NCI-H748 (cell line): ENCODE results near the gene GBGT1.

Experiments used
- DNase-seq: peaks from one replicate; lab custom pipeline; 2025; ENCODE audit not compliant: unreplicated experiment; lab: John Stamatoyannopoulos, UW

GBGT1 gene

DNA sequence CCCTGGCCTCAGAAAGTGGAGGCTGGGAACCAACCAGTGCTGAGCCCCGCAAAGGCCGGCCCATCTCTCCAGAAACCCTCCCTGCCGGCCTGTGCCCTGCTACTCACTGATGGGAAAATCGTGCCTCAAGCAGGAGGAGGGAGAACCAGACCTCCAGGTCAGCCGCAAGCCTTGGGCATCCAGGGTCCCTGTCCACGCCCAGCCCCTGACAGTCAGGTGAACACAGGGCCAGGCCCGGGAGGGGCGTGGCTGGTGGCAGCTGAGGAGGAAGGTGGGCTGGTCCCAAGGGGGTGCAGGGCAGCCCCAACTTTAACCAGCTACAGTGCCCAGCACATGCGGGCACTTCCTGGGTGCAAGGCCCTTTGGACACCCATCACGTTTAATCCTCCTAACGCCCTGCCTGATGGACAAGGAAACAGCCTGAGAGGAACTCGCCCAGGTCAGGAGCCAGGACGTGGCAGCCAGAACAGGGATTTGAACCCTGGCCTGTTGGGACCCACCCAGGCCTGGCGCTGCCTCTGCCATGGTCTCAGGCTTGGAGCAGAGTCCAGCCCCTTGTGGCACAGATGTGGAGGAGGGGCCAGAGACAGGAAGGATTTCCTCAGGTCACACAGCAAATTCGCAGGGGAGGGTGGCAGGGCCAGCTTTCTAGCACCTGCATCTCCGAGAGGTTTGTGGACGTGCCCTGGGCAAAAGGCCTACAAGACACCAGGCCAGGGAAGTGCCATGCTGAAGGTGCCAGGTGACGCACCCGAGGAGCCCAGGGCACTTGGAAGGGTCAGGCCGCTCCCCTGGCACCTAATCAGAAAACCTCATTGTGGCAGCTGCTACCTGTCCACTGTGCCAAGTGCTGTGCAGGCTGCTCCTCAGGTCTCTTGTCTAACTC lies 47.1 kb downstream of the GBGT1 start:
- no peak for DNase-seq

DNA sequence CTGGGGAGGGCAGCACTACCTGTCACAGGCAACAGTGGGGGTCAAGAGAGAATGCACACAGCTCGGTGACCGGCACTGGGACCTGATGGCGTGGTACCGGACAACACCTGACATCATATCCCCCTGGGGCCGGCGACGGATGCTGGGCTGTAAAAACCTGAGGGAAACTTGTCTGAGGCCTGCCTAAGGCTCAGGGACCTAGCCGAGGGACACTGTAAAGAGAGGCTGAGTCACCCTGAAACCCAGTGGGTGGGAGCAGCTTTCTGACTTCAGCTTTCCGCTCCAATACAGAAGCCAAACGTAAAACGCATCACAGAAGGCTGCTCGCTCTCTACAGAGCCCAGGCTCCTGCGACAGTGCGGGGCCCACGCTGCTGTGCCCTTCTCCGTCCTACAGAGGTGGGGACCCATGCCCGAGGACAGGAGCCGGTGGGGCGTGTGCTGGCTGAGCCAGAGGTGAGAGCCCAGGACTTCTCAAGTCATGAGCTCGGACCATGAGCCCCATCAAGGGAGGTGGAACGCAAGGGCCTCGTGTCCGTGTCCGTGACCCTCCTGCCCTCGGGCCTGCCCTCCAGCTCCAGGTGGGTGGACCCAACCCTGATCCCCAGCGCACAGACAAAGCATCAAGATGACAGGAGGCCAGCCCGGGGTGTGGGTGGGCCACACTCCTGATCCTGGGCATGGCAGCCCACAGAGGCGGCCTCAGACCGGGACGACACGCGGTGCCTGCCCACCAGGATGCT lies 47.9 kb downstream of the GBGT1 start:
- DNase-seq, result no peak

DNA sequence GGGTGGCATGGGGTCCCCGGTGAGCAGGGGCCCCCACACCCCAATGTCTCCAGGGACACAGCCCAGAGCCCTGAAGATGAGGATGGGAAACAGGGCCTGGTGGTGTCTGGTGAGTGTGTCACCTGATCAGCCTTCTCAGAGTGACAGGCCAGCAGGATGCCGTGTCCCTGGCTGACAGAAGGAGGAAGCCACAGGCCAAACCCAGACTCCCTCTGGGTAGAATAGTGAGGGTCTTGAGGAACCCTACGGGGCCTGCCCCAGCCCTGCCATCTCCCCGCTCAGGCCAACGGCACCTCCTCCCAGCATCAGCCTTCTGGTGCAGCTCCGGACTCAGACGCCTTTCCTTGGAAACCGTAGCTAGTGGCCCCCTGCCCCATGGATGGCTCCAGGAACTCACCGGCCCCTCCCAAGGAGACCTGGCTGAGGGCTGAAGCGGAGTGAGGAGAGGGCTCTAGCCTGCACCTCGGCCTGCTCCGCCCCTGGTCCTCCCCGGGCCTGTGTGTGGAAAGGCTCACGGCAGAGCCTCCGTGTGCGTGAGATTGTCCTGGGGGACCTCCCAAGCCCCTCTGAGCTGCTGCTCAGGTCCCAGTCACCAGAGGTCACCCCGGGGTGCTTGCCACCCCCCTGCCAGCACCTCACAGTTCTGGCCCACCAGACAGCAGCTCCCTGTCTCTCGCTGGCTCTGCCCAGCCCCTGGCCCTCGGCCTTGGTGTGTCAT lies 48.7 kb downstream of the GBGT1 start:
- no peak for DNase-seq

DNA sequence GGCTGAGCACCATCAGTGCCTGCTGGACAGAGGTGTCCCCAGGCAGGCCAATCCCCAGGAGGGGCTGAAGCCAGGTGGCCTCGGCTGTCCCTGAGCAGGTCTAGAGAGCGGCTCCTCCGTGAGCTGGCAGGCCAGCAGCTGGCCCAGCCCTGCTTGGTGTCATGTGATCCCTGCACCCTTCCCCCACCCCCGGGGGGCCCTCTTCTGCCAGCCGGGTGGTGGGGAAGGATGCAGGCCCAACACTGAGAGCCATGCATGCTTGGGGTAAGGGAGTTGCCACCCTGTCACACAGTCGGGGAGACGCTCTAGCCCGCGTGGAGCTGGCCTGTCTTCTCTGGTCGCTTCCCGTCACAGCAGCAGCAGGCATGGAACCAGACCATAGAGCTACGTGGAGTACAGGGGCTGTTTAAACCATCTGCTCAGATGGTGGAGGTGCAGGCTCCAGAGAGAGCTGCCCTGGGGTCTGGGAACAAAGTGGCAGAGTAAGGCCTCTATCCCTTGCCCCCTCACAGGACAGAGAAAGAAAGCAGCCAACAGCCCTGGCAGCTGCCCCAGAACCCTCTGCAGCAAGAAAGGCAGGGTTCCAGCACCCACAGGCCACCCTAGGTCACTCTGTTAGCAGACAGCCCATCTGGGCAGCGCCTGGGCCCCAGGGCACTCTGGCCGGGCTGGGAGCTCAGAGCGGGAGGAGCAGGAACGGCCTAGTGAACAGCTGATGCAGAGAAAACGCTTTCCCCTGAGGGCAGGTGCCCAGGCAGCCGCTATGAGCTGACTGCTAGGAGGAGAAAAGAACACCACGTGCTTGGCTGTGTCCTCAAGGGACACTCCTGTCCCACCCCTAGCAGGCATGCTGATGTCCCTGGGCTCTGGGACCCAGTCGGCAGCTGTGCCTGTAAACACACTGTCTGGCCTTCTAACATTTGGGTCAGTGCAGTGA lies 49.5 kb downstream of the GBGT1 start:
- no peak for DNase-seq

DNA sequence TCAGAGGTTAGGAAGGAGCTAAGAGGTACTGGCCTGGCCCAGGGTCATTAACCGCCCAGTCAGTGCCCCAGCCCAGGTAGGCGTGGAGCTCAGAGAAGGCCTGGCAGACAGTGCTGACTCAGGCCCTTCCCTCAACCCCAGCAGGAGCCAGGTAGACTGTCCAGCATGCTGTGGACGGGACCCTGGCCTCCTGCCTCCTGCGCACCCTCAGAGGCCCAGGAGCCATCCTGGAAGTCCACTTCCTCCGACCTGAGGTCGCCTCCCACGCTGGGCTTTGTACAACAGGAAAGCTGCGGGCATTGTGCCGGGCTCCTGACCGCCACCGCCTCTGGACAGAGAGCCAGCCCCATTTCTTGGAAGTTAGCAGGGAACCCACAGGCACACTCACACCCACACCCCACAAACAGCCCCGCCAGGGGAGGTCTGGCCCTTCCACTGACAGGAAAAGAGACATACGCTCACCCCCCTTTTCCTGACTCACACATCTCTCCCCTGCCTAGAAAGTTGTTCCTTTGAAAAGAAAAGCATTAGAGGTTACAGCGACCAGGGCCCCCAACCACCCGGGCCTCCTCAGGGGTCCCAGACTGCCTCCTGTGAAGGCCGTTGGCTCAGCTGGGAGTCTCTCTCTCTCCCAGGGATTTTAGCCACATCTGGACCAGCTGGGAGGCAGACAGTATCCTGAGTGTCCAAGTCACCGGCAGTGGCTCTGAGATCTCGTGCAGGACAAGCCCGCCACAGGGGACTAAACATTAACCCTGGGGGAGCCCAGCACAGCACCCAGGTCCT lies 50.4 kb downstream of the GBGT1 start:
- no peak for DNase-seq

DNA sequence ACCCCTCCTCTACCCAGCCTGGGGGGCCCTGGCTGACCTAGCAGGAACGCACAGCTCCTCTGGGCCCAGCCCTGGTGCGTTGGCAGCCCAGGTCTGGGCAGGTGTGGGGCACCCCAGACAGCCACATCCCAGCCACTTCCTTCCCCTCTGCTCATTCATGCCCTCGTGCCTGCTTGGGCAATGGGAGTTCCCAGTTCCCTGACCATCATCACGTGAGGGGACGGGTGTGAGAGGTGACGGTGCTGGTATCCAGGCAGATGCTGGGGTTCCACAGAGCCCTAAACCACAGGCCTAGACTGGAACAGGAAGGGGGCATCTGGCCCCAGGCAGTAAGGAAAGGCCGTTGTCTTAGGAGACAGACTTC lies 51.1 kb downstream of the GBGT1 start:
- DNase-seq, result no peak

DNA sequence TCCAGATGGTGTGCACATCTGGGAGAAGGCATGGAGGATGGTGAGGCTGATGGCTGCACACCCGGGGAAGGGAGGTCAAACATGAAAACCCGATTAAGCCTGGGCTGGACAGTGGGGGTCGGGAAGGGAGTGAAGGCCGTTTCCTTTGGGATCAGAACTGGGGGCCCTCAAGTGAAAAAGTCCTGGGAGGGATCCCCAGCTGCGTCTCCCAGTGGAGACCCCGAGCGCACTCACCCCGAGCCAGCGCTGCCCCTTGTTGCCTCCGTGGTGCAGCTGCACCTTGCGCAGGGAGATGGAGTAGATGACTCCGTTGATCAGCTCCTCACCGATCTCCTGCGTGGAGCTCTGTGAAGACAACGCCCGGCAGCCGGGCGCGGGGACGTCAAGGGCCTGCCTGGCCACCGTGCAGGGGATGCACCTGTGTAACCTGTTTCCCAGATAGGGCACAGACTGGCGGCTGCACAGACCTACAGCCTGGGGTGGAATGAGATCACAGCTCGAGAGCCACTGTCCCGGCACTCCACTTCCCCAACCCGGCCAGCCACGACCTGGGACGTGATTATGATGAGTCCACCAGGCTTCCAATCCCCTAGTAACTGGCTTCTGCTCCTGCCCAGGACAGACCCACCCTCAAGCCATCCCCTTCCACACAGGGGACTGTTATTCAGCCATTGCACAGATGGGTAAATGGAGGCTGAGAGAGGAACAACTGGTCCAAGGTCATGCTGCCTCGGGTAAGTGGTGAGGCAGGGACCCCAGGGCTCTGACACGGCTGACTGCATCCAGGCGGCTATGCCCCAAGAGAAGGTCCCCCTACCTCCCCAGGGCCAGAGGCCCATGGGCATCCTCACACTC lies 51.7 kb downstream of the GBGT1 start:
- no peak for DNase-seq

DNA sequence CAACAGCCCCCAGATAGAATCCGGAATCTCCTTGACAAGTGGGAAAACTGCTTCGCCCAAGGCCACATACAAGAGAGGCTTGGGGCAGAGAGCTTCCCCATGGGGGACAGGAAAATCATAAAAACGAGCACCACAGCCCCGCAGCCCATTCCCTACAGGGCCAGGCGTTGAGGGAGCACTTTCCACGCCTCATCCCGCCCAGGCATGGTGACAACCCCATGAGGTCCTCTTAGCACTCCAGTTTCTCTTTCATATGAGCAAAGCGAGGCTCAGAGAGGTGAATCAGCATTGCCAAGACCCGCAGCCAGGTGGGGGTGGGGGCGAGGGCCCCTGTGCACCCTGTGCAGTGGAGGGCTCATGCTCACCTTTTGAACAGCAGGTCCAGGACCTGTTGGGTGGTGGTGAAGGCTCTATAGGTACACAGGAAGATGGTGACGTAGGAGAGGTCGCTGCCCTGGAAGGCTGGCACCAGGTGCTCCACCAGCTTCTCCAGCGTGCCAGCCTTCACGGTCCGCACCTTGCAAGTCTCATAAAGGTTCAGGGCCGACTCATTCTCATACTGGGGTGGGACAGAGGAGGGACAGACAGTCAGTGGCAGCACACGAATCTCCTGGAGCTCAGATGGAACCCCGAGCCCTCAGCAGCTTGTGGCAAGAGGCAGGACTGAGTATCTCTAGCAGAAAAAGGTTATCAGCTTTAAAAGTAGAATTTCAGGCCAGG lies 53.6 kb downstream of the GBGT1 start:
- no peak for DNase-seq

DNA sequence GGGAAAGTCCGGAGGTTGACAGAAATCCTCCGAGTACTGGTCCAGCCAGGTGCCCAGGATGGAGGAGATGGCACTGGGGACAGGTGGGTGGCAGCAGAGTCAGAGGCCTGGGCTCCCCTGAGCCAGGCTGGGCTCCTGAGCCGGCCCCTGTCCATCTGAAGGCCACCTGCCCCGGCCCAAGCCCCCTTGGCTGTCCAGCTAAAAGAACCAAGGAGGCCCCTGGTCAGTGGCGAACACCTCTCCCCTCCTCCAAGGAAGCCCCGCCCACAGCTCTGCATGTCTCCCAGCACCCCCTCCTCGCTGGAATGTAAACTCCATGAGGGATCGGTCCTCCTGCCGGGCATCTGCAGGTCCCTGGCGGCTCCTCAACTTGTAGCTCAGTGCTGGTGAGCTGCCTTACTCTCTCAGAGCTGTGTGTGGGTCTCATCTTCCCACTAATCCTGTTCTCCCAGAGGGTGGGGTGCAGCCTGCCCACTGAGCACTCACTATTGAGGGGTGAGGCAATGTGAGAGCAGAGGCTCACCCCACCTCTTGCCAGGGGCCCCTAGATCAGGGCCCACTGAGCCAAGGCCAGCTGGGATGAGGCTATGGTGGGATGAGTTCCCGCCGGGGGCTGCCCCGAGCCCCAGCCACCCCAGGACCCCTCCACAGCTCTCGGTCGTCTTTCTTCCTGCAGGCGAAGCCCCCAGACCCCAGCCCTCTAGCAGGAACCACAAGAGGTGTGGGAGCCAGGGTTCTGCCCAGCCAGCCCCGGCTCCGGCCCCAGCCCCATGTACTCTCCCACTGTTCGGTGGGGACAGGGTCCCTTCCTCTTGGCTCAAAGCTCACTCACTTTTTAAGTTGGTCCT lies 54.7 kb downstream of the GBGT1 start:
- no peak for DNase-seq

DNA sequence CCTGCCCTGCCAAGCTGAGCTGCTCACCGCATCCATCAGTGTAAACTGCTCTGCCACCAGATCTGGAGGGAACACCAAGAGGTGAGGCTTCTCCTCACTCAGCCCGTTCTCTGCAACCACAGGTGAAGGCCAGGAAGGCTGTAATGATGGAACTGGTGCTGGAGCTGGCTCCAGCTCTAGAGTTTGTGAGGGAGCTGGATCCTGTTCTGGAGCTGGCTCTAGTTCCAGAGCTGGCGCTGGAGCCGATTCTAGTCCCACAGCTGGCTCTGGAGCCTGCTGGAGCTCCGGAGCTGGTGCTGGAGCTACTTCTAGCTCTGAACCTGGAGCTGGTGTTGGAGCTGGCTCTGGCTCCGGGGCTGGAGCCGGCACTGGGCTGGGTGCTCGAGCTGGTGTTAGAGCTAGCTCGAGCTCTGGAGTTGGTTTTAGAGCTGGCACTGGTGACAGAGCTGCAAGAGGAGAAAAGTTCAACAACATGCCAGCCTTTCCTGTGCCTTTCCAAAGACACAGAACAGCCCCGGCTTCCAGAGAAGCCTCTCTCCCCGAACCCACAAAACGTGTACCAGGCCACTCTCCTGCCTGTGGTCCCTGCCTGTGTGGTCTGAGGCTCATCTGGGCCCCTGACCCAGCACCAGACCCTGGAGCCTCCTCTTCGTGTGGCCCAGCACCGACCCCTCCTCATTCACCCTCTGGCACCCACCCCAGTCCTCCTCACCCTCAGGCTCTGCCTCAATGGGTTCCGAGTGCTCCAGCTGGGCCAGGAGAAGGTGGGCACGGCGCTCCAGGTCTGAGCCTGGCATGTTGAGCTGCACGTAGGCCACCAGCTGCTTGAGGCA lies 55.5 kb downstream of the GBGT1 start:
- DNase-seq, result no peak

DNA sequence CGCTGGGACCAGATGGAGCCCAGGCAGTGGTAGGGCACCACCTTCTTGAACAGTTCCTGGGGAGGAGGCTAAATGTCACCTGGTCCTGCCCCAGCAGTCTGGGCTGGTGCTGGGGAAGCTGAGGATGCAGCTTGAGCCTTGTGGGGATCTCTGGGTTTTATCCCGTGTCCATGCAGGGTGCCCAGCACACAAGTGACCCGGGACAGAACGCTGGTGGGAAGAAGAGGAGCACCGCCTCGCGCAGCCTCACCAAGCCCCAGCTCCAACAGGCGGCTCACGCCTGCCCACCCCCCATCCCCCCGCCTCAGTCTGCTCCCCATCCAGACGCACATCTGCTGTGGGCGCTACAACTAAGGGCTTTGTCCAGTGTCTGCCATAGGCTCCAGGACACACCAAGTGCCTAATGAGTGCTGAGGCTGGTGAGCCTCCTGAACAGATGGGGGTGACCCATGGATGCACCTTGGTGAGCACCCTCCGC lies 56.4 kb downstream of the GBGT1 start:
- no peak for DNase-seq

DNA sequence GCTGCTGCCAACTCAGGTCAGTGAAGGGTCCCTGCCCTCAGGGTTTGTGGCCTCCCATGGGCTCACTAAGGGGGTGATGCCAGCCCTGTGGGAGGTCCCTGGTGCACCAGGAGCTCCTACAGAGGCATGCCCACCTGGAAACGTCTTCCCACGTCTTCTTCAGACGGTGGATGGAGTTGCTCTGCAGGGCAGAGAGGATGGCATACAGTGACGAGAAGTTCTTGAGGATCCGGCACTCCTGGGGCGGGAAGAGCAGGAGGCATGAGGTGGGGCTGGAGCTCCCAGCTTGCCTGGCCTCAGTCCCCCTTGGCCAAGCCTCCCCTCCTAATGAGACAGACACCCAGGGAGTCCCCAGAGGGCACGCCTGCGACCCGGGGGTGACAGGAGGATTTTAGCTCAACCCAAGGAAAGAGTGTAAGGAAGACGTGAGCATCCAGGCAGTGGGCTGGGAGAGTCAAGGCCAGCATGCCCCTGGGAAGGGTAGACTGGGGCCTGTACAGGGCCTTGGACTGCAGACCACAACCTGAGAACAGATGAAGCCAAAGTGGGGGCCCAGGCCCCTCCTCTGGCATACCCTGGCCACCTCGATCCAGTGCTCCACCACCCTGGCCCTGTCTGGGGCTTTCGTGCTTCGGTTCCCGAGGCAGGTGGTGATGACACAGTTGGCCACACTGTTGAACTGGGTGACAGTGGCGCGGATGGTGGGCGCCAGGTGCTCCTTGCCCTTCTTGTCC lies 57.0 kb downstream of the GBGT1 start:
- no peak for DNase-seq

DNA sequence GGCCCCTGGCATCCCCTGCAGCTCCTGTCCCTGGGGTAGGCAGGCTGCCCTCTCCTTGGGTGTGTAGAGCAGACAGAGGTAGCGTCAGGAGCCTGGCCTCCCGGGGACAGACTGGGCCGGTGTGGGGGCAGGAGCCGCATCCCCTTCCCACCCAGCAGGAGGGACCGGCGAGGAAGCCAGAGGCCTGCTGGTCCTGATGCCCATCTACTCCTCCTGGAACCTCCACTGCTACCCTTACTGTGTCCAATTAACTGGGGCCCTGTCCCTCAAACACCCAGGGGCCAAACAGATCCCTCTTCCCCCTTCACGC lies 58.3 kb downstream of the GBGT1 start:
- DNase-seq, result no peak

DNA sequence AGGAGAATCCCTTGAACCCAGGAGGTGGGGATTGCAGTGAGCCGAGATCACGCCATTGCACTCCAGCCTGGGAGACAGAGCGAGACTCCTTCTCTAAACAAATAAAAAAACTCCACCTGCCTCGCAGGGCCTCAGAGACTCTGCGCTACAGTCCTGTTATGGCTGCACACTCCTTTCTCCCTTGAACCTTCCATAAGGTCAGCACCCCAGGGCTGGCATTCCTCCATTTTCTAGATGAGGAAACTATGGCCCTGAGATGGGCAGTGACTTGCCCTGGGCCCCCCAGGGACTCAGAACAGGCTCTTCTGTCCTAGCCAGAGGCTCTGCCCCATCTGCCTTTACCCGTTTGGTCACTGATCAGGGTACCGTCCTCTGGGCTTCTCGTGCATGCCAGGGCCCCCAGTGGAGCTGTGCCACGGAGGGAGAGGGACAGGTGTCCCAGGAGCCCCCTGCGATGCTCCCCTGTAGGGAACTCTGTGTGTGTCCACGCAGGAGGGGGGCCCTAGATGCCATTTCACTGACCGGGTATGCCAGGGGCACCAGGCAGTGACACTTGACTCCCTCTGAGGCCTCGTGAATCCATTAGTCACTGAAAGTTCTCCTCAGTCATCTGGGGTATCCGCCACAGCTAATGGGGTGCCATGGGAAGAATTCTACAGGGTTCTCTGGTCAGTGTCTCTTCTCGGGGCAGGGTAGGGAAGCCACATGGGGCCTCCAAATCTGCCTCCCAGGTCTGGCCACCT lies 58.8 kb downstream of the GBGT1 start:
- no peak for DNase-seq

DNA sequence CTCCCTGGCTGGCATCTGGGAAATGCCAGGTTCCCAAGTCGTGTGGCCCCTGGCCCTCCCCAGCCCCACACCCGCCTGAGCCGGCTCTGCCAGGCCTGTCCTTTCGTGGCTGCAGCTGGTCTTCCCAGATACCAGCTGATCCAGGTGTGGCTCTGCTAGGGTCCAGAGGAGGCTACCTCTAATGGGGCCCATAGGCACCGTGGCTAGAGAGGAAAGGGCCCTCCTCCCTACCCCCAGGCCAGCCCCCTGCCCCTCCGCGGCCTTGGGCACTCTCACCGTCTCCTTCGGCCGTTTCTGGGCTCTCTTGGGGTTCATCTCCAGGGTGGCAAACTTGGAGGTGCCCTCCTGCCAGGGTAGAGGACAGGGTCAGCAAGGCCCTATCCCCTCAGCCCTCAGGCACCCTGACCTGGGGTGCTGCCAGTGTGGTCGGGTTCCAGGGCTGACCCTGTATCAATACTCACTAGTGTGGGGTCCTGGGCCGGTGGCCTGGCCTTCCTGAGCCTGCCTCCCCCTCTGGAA lies 59.7 kb downstream of the GBGT1 start:
- DNase-seq, result no peak
